ENCODE results near the gene ITPR1. TPM values are rescaled to one million over a fixed set of nuclear protein-coding genes. Genes with fewer than 3 reads are reported as not detected.

The ITPR1 gene
- total RNA-seq, 2 donors from 2014 or later: 5.9 TPM

DNA sequence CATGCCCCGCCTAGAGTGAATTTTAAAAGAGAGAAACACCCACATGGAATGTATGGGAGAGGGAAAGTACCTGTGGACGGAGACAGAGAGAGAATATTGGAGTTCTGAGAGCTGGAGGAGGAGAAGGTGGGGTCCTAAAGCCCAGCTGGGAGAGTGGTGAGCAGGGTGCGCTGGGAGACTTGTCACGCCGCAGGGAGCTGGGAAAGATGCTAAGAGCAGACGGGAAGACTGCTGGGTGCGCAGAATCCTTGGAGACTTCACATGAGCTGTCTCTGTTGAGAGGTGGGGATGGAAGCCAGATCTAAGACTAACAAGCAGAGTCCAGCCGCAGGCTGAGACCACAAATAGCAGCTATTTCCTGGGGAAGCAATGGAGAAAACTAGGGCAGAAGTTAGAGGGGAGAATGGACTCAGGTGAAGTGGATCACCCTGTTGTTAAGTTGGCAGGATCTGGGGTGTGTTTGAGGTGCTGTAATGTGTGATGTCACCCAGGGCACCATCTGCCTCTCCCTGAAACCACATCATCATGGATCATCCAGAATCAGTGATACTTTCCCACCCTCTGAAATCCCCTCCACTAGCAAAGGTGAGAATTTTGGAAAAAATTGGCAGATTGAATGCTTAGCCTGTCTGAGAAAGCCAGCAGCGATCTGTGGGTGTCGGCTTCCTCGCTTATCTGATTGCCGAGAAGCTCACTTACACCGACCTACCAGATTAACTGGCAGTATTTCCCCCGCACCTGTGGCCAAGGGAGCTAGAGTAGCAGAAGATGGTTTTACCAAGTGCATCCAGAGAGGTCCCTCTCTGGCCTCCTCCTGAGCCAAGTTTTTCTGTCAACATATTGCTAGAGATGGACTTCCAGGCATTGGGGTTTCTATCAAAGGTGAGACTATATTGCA, 311.3 kb downstream of the ITPR1 start:
- H3K4me3 ChIP-seq (ENCODE audit: low read length): no peak overlapping the region
- DNase-seq: no peak
- 95% methylated on average over 10 to 14 of the region's 14 CpGs for WGBS, 2 experiments (ENCODE audit: insufficient coverage in 1 of 2, insufficient read length in 1 of 2)
- Mint-ChIP-seq H3K36me3 (ENCODE audit: low read depth) (no peaks in the 10 kb centered on the region), H3K4me3 (no peak overlapping the region), H3K4me1 (no peaks in the 10 kb centered on the region), H3K27ac (no peak overlapping the region), H3K9me3 (no peaks in the 10 kb centered on the region), H3K27me3 (ENCODE audit: insufficient read depth) (peaks cover 5% of the 10 kb centered on the region)
- H3K9ac ChIP-seq (ENCODE audit: extremely low read depth, low read length, poor library complexity, severe bottlenecking): no peak overlapping the region
- no peaks in the 10 kb centered on the region for H3K4me1 ChIP-seq (ENCODE audit: control insufficient read depth, insufficient read depth, low read length)
- H3K27ac ChIP-seq (ENCODE audit: low read depth, low read length): no peak overlapping the region
- H3K27me3 ChIP-seq (ENCODE audit: control insufficient read depth, insufficient read depth, low read length, poor library complexity, severe bottlenecking): no peaks in the 10 kb centered on the region
- no peaks in the 10 kb centered on the region for H3K36me3 ChIP-seq (ENCODE audit: control insufficient read depth, insufficient read depth, low read length)
- TF ChIP-seq, protein P1, sequence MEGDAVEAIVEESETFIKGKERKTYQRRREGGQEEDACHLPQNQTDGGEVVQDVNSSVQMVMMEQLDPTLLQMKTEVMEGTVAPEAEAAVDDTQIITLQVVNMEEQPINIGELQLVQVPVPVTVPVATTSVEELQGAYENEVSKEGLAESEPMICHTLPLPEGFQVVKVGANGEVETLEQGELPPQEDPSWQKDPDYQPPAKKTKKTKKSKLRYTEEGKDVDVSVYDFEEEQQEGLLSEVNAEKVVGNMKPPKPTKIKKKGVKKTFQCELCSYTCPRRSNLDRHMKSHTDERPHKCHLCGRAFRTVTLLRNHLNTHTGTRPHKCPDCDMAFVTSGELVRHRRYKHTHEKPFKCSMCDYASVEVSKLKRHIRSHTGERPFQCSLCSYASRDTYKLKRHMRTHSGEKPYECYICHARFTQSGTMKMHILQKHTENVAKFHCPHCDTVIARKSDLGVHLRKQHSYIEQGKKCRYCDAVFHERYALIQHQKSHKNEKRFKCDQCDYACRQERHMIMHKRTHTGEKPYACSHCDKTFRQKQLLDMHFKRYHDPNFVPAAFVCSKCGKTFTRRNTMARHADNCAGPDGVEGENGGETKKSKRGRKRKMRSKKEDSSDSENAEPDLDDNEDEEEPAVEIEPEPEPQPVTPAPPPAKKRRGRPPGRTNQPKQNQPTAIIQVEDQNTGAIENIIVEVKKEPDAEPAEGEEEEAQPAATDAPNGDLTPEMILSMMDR (conservative IDR thresholded peaks at IDR 0.05): no peak
- no peaks in the 10 kb centered on the region for H3K9me3 ChIP-seq (ENCODE audit: control insufficient read depth, low read length)

DNA sequence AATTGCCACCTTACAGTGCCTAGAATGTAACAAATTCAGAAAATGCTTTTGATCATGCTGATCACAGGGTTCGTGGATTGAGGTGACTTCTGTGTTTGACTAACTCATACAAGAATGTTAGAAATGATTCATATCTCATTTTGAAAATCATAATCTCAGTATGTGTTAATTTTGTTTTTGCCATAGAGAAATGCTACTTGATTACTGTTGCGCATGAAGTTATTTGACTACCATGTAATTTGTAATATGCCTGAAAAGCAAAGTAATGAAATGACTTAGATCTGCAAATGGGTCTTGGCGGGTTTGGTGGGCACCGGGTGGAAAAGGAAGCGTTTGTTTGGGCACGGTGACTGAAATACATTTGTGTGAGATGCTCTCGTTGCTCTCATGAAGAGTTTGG, 312.5 kb downstream of the ITPR1 start:
- Histone ChIP-seq H3K9ac (ENCODE audit: extremely low read depth, low read length, poor library complexity, severe bottlenecking) (no peak overlapping the region), H3K27ac (ENCODE audit: low read depth, low read length) (no peak overlapping the region), H3K27me3 (ENCODE audit: control insufficient read depth, insufficient read depth, low read length, poor library complexity, severe bottlenecking) (no peaks in the 10 kb centered on the region), H3K9me3 (ENCODE audit: control insufficient read depth, low read length) (no peaks in the 10 kb centered on the region), H3K4me1 (ENCODE audit: control insufficient read depth, insufficient read depth, low read length) (no peaks in the 10 kb centered on the region), H3K36me3 (ENCODE audit: control insufficient read depth, insufficient read depth, low read length) (no peaks in the 10 kb centered on the region), H3K4me3 (ENCODE audit: low read length) (no peak overlapping the region)
- H3K4me3 Mint-ChIP-seq: no peak overlapping the region
- no peaks in the 10 kb centered on the region for H3K36me3 Mint-ChIP-seq (ENCODE audit: low read depth)
- DNase-seq: no peak
- no peaks in the 10 kb centered on the region for H3K4me1 Mint-ChIP-seq
- TF ChIP-seq, protein P1 (conservative IDR thresholded peaks at IDR 0.05): no peak
- 93 to 100% methylated on average over 6 to 7 of the region's 7 CpGs for WGBS, 2 experiments (ENCODE audit: insufficient coverage in 1 of 2, insufficient read length in 1 of 2)
- no peaks in the 10 kb centered on the region for H3K9me3 Mint-ChIP-seq
- peaks cover 5% of the 10 kb centered on the region for H3K27me3 Mint-ChIP-seq (ENCODE audit: insufficient read depth)
- H3K27ac Mint-ChIP-seq: no peak overlapping the region

DNA sequence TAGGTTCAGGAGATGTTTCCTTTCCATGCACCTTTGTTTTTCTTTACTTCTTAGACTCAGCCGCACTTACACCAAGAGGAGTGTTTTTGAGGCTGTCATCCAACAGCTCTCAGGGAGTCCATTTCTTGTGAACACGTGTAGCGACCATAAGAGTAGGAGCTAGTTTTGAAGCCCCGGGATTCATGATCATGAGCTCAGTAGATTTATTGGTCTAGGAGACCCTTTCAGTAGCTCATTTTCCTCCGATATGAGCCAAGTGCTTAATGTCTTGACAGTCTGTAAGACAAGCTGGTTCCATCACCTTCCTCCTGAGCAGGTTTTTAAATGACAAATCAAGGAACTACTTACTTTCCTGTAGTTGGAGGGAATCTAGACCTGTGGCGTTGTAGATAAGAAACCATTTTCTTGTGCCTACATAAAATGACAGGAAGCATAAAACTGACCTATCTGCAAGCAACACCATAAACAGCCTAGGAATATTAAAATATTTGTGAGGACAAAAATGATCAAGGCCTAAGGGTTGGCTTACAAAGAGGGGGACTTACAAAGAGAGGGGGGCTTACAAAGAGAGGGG, 313.5 kb downstream of the ITPR1 start:
- Mint-ChIP-seq H3K4me3 (no peak overlapping the region), H3K9me3 (no peaks in the 10 kb centered on the region), H3K36me3 (ENCODE audit: low read depth) (no peaks in the 10 kb centered on the region), H3K27ac (no peak overlapping the region), H3K27me3 (ENCODE audit: insufficient read depth) (peaks cover 5% of the 10 kb centered on the region), H3K4me1 (no peaks in the 10 kb centered on the region)
- no peak overlapping the region for H3K27ac ChIP-seq (ENCODE audit: low read depth, low read length)
- no peak overlapping the region for H3K9ac ChIP-seq (ENCODE audit: extremely low read depth, low read length, poor library complexity, severe bottlenecking)
- no peak for DNase-seq
- no peaks in the 10 kb centered on the region for H3K36me3 ChIP-seq (ENCODE audit: control insufficient read depth, insufficient read depth, low read length)
- no peak overlapping the region for H3K4me3 ChIP-seq (ENCODE audit: low read length)
- H3K4me1 ChIP-seq (ENCODE audit: control insufficient read depth, insufficient read depth, low read length): no peaks in the 10 kb centered on the region
- H3K27me3 ChIP-seq (ENCODE audit: control insufficient read depth, insufficient read depth, low read length, poor library complexity, severe bottlenecking): no peaks in the 10 kb centered on the region
- TF ChIP-seq, protein P1 (conservative IDR thresholded peaks at IDR 0.05): no peak
- 96 to 100% methylated on average over 5 to 6 of the region's 6 CpGs for WGBS, 2 experiments (ENCODE audit: insufficient coverage in 1 of 2, insufficient read length in 1 of 2)
- H3K9me3 ChIP-seq (ENCODE audit: control insufficient read depth, low read length): no peaks in the 10 kb centered on the region
